HG03064 (cell line): ENCODE data around the gene TMEM205.
"Not testable (repeated sequence)": the region's sequence is repeated elsewhere in the genome, so short reads cannot be mapped to it uniquely, and the experiment has no call there.

Experiments used
- ATAC-seq: cut with Tn5 transposase; IDR thresholded peaks from one replicate; pipeline ENCODE4 v1.9.1; 2021; ENCODE audit warnings: low read depth; ENCODE audit not compliant: unreplicated experiment

TMEM205 gene

GRCh38 chr19:11373166-11373884, 27.3 kb upstream of the TMEM205 start:
- no peak for ATAC-seq

GRCh38 chr19:11370744-11371143, 24.7 kb upstream of the TMEM205 start:
- ATAC-seq = no peak

GRCh38 chr19:11367528-11367927, 21.5 kb upstream of the TMEM205 start:
- ATAC-seq = no peak

GRCh38 chr19:11365557-11366117, 19.6 kb upstream of the TMEM205 start:
- no peak for ATAC-seq

- no peak for ATAC-seq
Measured at GRCh38 chr19:11364935-11365334, 18.9 kb upstream of the TMEM205 start.

GRCh38 chr19:11364296-11364904, 18.3 kb upstream of the TMEM205 start:
- no peak for ATAC-seq

GRCh38 chr19:11363881-11364280, 17.8 kb upstream of the TMEM205 start:
- ATAC-seq = no peak

GRCh38 chr19:11361771-11362731, 16.0 kb upstream of the TMEM205 start:
- no peak for ATAC-seq

GRCh38 chr19:11361037-11361770, 15.1 kb upstream of the TMEM205 start:
- ATAC-seq = no peak

GRCh38 chr19:11359421-11359820, 13.4 kb upstream of the TMEM205 start:
- no peak for ATAC-seq

- ATAC-seq = no peak
Measured at GRCh38 chr19:11356676-11357550, 10.8 kb upstream of the TMEM205 start.

- ATAC-seq = no peak
Measured at GRCh38 chr19:11356074-11356397, 10.0 kb upstream of the TMEM205 start.

GRCh38 chr19:11355160-11356073, 9.3 kb upstream of the TMEM205 start, which contains the start of gene PLPPR2:
Gene PLPPR2, plus strand, starts transcription at chr19:11355432. Its CDS starts 2,242 bp downstream, at chr19:11357674.
- ATAC-seq = no peak

- not testable (repeated sequence) for ATAC-seq
Measured at GRCh38 chr19:11354102-11354501, 8.0 kb upstream of the TMEM205 start.

- no peak for ATAC-seq
Measured at GRCh38 chr19:11349171-11349570, 3.1 kb upstream of the TMEM205 start.

GRCh38 chr19:11347546-11348039, 1.5 kb upstream of the TMEM205 start:
- ATAC-seq = no peak

GRCh38 chr19:11345122-11345803, 805 bp downstream of the TMEM205 start:
- no peak for ATAC-seq

- ATAC-seq = no peak
Measured at GRCh38 chr19:11342429-11342828, 3.6 kb downstream of the TMEM205 start.
